ENCODE measurements around the gene AHRR. TPM values are rescaled to one million over a fixed set of nuclear protein-coding genes. Genes with fewer than 3 reads are reported as not detected.

AHRR gene
- polyA plus RNA-seq, 10 donors = 0.98 to 6.1 (median 2.4) TPM

GRCh38 chr5:458547-459353 lies 137.2 kb downstream of the AHRR start:
- no peak for DNase-seq

DNA sequence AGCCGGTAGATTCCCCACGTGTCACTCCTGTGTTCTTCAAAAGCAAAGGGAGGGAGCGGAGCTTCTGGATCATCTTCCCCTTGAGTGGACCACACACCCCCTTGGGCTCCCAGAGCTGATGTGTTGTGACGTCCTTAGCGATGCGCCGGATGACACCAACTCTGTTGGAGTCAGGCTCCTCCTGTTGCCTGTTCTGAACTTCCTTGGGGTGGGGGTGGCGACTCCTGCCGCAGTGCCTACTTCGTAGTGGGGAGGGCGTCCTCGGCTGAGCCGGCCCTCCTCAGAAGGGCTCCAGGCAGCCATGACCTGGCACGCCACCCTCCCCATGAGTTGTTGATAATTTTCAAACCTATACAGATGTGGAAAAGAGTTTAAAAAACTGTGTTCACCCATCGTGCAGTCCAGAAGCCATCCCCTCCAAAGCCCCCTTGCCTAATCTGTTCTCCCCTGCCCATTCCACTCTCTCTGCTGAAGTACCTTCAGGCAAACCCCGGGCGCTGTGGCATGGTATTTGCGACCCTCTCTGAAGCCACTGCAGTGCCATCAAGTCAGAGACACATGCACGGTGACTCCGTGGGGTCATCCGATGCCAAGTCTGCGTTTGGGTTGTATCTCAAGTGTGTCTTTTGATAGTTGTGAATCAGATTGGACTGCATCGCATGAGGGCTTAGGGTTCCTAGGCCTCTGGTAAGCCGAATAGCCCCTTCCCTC lies 138.2 kb downstream of the AHRR start:
- DNase-seq = no peak

GRCh38 chr5:460273-460625 lies 138.7 kb downstream of the AHRR start:
- no peak for DNase-seq

DNA sequence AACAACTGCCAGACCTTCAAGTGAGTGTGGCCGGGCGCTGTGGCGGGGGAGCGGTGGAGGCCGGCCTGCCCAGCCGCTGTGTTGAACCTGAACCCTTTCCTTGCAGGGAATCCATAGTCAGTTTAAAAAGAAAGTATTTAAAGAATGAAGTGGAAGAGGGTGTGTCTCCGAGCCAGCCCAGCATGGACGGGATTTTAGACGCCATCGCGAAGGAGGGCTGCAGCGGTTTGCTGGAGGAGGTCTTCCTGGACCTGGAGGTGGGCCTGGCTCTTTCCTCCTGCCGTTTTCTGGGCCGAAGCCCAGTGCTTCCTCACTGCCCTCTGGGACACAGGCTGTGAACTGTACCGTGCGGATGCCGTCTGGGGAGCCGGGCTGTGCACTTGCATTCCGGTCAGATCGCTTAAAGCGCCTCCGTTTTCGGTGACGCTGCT lies 140.6 kb downstream of the AHRR start:
- no peak for DNase-seq

- DNase-seq = no peak
These were observed 141.8 kb downstream of the AHRR start for GRCh38 chr5:463301-463700.

DNA sequence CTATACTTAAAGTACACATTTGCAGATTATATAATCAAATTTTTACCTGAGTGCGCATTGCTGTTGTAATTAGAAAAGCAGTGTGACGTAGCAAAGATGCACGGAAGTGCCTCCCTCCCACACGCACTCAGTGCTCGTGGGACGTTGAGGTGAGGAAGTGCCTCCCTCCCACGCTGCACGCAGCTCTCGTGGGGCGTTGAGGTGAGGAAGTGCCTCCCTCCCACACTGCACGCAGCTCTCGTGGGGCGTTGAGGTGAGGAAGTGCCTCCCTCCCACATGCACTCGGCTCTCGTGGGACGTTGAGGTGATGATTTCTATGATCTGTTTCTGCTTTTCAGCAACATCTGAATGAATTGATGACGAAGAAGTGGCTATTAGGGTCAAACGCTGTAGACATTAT lies 142.4 kb downstream of the AHRR start:
- DNase-seq = no peak

- DNase-seq = no peak
These were observed 142.9 kb downstream of the AHRR start for GRCh38 chr5:464446-464842.

- no peak for DNase-seq
These were observed 143.5 kb downstream of the AHRR start for GRCh38 chr5:464843-465590.

GRCh38 chr5:465591-466403 lies 144.3 kb downstream of the AHRR start:
- no peak for DNase-seq

DNA sequence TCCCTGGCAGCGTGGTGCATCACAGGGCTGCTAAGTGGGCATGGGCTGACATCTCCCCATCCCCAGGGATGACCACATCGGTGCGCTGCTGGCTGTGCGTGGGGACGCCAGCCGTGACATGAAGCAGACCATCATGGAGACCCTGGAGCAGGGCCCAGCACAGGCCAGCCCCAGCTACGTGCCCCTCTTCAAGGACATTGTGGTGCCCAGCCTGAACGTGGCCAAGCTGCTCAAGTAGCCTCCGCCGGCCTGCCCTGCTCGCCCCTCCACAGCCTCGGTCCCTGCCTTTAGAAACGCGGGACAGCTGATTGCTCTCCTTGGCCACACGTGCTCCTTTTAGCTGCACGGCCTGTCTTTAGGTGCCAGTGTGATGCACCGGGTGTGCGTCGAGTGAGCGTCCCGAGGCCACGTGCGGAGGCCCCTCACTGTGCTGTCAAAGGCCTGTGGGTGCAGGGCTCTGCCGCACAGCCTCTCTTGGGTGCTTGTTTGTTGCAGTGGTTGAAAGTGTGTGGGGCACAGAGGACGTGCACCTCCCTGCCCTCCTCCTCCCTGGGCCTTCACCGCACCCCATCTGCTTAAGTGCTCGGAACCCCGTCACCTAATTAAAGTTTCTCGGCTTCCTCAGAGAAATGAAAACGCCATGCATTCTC lies 145.3 kb downstream of the AHRR start:
- DNase-seq = no peak

GRCh38 chr5:468401-468800 lies 146.9 kb downstream of the AHRR start:
- no peak for DNase-seq

- no peak for DNase-seq
These were observed 148.4 kb downstream of the AHRR start for GRCh38 chr5:469752-470483.

- no peak for DNase-seq
These were observed 149.6 kb downstream of the AHRR start for GRCh38 chr5:470961-471749.

GRCh38 chr5:471750-472058 lies 150.2 kb downstream of the AHRR start:
- no peak for DNase-seq

GRCh38 chr5:472076-472655 lies 150.7 kb downstream of the AHRR start:
- DNase-seq = peak in 2 of 3 donors; percentile 19 to 42

DNA sequence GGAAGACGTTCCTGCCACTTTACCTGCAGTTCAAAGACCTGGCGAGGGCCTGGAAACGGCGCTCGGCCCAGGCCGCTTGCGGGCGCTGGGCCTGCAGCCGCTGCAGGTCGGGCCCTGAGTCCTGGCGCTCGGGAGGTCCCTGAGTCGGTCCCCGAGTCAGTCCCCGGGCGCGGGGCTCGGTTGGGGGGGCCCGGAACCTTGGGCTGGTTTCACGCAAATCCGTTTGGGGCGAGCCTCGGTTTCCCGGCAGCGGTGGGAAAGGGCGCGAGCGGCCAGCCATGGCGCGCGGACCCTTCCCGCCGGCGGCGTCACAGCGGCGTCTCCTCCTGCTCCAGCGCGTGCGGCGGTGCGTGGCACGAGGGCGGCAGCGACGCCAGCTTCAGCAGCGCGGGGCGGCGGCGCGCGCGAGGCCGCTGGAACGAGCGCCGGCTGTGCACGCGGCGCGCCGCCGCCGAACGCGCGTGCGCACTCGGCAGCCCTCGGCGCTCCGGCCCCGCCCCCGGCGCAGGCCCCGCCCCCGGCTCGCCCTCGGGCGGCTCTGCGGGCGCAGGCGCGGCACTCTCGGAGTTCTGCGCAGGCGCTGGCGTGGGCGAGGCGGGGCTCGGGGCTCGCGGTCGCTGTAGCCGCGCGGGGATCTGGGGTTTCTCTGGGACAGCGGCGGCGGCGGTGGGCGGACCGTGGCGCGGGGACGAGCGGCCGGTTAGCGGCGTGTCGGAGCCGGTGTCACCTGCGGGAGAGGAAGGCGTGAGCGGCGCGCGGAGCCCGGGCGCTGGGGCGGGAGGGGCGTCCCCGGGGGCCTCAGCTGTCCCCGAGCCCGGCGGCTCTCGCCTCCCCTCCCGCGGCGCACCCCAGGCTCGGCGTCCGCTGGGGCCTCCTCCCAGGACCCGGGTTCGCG lies 151.4 kb downstream of the AHRR start:
- peak; percentile 80 to 94 (median 88) for DNase-seq

DNA sequence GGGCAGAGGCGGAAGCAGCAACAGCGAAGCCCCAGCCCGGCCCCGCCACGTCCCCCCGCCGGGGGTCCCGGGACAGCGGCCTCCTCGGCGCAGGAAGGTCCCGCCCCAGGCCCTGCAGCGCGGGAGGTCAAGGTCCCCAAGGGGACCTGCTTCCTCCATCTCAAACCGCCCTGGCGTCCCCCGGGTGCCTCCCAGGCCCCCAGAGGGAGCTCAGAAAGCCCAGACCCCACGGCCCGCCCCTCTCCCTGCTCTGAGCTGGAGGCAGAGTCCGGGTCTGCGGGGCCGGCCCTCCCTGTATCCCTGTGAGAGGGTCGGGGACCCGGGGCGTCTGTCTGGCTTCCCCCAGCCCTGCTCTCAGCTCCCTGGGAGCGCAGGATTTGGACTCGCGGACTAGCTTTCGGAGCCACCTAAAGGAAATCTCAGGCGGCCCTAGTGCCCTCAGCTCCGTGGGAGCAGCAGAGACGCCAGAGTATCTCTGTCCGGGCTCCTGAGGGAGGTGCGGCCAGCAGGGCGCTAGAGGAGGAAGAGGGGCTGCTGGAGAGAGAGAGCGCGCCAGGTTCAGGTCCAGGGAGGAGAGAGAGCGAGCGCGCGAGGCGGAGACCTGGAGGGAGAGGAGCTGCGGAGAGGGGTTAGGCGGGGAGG lies 152.2 kb downstream of the AHRR start:
- peak; percentile 6 to 76 (median 32) for DNase-seq

All from muscle of back (tissue), 11 donors.